ENCODE results near the gene ERBB2. TPM values are rescaled to one million over a fixed set of nuclear protein-coding genes. Genes with fewer than 3 reads are reported as not detected.

ERBB2 gene
- total and polyA plus RNA-seq, 9 of the 15 experiments (the other 6 are each of a cell fraction or from before 2014, with no cell fraction given), result 0.74 to 5.6 (median 3.3) TPM

DNA sequence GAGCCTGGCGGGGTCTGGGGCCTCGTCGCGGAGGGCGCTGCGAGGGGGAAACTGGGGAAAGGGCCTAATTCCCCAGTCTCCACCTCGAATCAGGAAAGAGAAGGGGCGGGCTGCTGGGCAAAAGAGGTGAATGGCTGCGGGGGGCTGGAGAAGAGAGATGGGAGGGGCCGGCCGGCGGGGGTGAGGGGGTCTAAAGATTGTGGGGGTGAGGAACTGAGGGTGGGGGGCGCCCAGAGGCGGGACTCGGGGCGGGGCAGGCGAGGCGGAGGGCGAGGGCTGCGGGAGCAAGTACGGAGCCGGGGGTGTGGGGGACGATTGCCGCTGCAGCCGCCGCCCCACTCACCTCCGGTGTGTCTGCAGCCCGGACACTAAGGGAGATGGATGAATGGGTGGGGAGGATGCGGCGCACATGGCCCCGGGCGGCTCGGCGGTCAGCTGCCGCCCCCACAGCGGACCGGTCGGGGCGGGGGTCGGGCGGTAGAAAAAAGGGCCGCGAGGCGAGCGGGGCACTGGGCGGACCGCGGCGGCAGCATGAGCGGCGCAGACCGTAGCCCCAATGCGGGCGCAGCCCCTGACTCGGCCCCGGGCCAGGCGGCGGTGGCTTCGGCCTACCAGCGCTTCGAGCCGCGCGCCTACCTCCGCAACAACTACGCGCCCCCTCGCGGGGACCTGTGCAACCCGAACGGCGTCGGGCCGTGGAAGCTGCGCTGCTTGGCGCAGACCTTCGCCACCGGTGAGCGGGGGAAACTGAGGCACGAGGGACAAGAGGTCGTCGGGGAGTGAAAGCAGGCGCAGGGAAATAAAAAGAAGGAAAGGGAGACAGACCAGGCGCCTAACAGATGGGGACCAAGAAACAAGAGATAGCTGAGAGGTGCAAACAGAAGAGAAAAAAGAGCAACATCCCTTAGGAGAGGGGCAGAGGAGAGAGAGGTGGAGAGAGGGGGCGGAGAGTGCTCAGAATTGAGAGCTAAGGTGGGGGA lies 31.6 kb upstream of the ERBB2 start, which contains the start of gene PNMT (continued):
- no peak for TF ChIP-seq MAFF (IDR thresholded peaks at IDR 0.05; ENCODE audit: low read length)
- TF ChIP-seq EHMT2 (IDR thresholded peaks at IDR 0.05), result peak; percentile 30; the same call in 1 of the 2 replicates
- TF ChIP-seq ETS2 (tag; IDR thresholded peaks at IDR 0.05; ENCODE audit: borderline replicate concordance, poor library complexity, severe bottlenecking), result no peak
- TF ChIP-seq, protein P1, sequence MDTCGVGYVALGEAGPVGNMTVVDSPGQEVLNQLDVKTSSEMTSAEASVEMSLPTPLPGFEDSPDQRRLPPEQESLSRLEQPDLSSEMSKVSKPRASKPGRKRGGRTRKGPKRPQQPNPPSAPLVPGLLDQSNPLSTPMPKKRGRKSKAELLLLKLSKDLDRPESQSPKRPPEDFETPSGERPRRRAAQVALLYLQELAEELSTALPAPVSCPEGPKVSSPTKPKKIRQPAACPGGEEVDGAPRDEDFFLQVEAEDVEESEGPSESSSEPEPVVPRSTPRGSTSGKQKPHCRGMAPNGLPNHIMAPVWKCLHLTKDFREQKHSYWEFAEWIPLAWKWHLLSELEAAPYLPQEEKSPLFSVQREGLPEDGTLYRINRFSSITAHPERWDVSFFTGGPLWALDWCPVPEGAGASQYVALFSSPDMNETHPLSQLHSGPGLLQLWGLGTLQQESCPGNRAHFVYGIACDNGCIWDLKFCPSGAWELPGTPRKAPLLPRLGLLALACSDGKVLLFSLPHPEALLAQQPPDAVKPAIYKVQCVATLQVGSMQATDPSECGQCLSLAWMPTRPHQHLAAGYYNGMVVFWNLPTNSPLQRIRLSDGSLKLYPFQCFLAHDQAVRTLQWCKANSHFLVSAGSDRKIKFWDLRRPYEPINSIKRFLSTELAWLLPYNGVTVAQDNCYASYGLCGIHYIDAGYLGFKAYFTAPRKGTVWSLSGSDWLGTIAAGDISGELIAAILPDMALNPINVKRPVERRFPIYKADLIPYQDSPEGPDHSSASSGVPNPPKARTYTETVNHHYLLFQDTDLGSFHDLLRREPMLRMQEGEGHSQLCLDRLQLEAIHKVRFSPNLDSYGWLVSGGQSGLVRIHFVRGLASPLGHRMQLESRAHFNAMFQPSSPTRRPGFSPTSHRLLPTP (IDR thresholded peaks at IDR 0.05; ENCODE audit: borderline replicate concordance, extremely low read depth, insufficient read length), result no peak
- TF ChIP-seq LEF1 (IDR thresholded peaks at IDR 0.05), result no peak
- no peak for TF ChIP-seq BRCA1 (IDR thresholded peaks at IDR 0.05)
- TF ChIP-seq BRCA1 (CRISPR knock-in tag; IDR thresholded peaks at IDR 0.05), result no peak
- TF ChIP-seq, protein P2, sequence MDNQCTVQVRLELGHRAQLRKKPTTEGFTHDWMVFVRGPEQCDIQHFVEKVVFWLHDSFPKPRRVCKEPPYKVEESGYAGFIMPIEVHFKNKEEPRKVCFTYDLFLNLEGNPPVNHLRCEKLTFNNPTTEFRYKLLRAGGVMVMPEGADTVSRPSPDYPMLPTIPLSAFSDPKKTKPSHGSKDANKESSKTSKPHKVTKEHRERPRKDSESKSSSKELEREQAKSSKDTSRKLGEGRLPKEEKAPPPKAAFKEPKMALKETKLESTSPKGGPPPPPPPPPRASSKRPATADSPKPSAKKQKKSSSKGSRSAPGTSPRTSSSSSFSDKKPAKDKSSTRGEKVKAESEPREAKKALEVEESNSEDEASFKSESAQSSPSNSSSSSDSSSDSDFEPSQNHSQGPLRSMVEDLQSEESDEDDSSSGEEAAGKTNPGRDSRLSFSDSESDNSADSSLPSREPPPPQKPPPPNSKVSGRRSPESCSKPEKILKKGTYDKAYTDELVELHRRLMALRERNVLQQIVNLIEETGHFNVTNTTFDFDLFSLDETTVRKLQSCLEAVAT (IDR thresholded peaks at IDR 0.05), result peak; percentile 65 to 71; a peak in 3 of 4 replicates
- TF ChIP-seq CHD1 (IDR thresholded peaks at IDR 0.05; ENCODE audit: low read length), result peak; percentile 72
- peak; percentile 73 for TF ChIP-seq NR2C2 (CRISPR knock-in tag; IDR thresholded peaks at IDR 0.05)
- peak; percentile 80 for TF ChIP-seq NR2C2 (tag; IDR thresholded peaks at IDR 0.05)
- no peak for TF ChIP-seq CBX8 (IDR thresholded peaks at IDR 0.05; ENCODE audit: borderline replicate concordance, extremely low read depth, low read depth, low read length, poor library complexity, severe bottlenecking)
- TF ChIP-seq, protein P3, sequence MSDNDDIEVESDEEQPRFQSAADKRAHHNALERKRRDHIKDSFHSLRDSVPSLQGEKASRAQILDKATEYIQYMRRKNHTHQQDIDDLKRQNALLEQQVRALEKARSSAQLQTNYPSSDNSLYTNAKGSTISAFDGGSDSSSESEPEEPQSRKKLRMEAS (CRISPR knock-in tag; IDR thresholded peaks at IDR 0.05), result peak; percentile 73
- TF ChIP-seq DMBX1 (CRISPR knock-in tag; IDR thresholded peaks at IDR 0.05; ENCODE audit: borderline replicate concordance), result 0 out of 2 replicates have a peak, but pooled peaks have one; percentile 41
- peak; percentile 64 for TF ChIP-seq SMC3 (conservative IDR thresholded peaks at IDR 0.05; ENCODE audit: insufficient read depth, low read depth, low read length)
- TF ChIP-seq ZNF668 (CRISPR knock-in tag; IDR thresholded peaks at IDR 0.05), result no peak
- TF ChIP-seq ASH1L (IDR thresholded peaks at IDR 0.05; ENCODE audit: borderline replicate concordance, low read depth, partially characterized antibody), result no peak
- no peak for TF ChIP-seq ZNF224 (CRISPR knock-in tag; IDR thresholded peaks at IDR 0.05)
- TF ChIP-seq ZFX (CRISPR knock-in tag; IDR thresholded peaks at IDR 0.05), result peak; percentile 98
- TF ChIP-seq, protein P4, sequence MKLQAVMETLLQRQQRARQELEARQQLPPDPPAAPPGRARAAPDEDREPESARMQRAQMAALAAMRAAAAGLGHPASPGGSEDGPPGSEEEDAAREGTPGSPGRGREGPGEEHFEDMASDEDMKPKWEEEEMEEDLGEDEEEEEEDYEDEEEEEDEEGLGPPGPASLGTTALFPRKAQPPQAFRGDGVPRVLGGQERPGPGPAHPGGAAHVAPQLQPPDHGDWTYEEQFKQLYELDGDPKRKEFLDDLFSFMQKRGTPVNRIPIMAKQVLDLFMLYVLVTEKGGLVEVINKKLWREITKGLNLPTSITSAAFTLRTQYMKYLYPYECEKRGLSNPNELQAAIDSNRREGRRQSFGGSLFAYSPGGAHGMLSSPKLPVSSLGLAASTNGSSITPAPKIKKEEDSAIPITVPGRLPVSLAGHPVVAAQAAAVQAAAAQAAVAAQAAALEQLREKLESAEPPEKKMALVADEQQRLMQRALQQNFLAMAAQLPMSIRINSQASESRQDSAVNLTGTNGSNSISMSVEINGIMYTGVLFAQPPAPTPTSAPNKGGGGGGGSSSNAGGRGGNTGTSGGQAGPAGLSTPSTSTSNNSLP (IDR thresholded peaks at IDR 0.05; ENCODE audit: borderline replicate concordance, low read depth, low read length), result no peak
- TF ChIP-seq GATA2 (CRISPR knock-in tag; IDR thresholded peaks at IDR 0.05), result no peak
